Medulla oblongata (tissue), 1 donor: ENCODE data around the gene EHD2.
A peak's percentile ranks its signal among the peaks of the same experiment; 100 is the strongest.

ENCODE experiments used
- DNase-seq: peaks from one replicate; pipeline ENCODE4 v3.0.0-alpha.2; 2015; ENCODE audit errors: extremely low spot score

EHD2 gene

GRCh38 chr19:47691090-47691489 lies 22.1 kb upstream of the EHD2 start:
- no peak for DNase-seq

DNA sequence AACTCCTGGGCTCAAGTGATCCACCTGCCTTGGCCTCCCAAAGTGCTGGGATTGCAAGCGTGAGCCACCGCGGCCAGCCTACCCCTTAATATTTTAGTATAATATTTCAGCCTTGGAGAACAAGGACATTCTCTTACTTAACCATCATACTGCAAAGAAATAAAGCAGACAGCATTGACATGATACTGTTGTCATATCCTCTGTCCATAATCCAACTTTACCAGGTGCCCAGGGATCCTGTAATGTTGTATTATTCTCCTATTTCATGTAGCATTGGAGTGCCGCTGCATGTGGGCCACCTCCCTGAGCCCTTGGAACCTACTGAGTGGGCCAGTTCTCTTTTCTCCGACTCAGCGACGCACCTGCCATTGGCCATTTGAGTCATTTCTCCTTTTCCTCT lies 21.4 kb upstream of the EHD2 start:
- DNase-seq: no peak

GRCh38 chr19:47693489-47693888 lies 19.7 kb upstream of the EHD2 start:
- no peak for DNase-seq

DNA sequence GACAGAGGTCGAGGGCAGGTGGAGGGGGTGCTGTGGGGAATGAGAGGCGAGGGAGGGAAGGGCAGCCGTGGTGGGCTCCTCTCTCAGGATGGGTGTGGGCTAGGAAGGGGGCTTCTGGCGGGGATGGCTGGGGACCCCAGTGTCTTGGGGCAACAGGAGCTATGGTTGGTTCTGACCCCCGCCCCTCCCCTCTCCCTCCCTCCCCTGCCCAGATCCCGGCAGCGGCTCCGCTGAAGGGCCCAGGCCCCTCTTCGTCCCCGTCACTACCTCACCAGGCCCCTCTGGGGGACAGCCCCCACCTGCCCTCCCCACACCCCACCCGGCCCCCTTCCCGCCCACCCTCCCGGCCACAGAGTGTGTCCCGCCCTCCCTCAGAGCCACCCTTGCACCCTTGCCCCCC lies 19.3 kb upstream of the EHD2 start:
- DNase-seq: no peak

DNA sequence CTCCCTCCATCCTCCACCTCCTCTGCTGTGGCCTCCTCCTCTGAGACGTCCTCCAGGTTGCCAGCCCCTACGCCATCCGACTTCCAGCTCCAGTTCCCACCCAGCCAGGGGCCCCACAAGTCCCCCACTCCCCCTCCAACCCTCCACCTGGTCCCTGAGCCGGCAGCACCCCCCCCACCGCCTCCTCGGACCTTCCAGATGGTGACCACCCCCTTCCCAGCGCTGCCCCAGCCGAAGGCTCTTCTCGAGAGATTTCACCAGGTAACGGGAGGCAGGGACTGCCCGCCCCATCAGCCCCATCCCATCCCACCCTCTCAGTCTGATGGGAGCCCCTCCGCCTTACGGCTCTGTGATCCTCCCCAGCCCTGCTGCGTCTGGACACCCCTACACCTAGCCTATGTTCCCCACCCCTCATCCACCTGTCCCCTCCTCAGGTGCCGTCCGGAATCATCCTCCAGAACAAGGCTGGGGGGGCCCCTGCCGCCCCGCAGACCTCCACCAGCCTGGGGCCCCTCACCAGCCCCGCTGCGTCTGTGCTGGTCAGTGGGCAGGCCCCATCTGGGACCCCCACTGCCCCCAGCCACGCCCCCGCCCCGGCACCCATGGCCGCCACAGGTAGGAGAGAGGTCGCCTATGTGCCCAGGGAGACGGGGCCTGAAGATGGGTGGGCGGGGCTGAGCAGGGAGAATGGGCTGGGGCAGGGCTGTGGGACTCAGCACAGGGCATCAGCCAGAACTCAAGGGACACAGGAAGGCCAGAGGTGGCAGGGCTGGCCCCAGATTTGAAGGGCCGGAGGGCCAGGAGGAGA lies 18.6 kb upstream of the EHD2 start:
- DNase-seq: no peak

DNA sequence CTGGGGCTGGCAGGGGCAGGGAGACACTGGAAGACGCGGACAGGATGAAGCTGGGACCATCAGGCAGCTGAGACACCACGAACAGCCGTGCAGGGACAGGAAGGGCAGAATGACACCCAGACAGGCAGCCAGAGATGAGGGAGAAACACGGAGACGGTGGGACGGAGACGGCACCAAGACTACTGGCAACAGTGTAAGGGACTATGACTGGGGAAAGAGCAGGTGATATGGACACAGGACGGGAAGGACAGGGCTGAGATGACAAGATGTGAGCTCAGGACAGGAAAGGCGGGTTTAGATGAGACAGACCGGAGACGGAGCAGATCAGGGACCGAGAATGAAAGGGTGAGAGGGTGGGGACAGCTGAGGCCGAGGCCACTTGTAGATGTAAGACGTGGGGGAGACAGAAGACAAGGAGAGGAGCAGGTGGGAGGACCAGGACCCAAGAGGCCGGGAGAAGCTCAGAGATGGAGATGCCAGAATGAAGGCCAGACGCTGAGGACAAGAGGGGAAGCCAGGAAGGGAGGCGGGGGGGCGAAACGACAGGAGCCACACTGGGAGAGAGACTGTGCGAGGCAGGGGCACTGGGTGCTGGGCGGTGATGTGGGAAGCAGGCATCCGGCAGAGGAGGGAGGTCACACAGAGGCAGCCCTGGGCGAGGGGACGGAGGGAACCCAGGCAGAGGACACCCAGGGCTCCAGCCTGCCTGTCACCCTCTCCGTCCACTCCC lies 17.5 kb upstream of the EHD2 start:
- no peak for DNase-seq

- no peak for DNase-seq
These were observed 16.6 kb upstream of the EHD2 start for GRCh38 chr19:47696635-47697034.

DNA sequence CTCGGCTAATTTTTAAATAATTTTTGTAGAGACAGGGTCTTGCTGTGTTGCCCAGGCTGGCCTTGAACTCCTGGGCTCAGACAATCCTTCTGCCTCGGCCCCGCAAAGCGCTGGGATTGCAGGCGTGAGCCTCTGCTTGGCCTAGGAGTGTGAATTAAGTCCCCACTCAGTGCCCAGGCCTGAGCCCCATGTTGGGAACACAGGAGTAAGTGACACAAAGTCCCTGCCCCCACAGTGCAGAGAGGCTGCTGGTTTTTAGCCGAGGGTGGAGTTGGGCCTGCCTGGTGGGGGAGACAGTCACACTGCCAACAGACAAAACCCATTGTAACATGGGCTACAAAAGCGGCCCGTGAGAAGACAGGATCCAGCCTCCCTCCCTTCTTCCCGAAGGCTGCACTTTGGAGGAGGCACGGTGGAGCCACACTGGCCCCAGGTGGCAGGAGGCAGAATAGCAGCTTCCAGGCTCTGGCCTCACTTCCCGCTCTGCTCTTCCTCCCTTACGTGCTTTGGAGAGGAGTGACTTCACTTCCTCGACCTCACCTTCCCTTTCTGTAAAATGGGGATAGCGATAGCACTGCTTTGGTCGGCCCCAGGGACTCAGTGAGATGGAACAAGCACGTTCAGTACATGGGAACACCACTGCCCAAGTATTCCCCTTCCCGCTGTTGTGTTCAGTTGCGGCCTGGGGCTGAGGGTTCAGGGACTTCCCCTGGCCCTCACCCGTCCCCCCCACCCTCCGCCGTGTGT lies 15.2 kb upstream of the EHD2 start:
- peak; percentile 93 for DNase-seq

- no peak for DNase-seq
These were observed 14.4 kb upstream of the EHD2 start for GRCh38 chr19:47698631-47699359.

DNA sequence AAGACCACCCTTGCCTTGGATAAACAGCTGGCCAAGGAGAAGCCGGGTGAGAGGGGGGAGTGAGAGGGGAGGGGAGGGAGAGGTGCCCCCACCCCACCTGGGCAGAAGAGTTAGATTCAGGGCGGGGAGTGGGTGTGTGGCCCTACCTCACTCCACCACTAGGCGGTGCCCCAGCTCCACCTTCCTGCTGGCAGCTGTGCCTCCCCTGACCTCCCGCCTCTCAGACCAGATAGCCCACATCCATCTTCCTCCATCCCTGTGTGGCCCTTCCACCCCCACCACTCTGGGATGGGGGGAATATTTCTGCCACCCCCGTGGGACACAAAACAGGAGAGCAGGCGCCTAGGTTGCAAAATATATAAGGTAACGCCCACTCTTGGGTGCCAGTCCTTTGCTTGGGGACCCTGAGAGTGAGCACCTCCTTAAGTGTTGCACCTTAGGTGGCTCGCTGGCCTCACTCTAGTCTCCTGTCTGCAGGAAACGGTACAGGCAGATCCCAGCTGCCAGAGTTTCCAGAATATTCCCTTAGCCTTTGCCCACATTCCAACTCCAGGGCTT lies 13.8 kb upstream of the EHD2 start:
- peak; percentile 8 for DNase-seq

DNA sequence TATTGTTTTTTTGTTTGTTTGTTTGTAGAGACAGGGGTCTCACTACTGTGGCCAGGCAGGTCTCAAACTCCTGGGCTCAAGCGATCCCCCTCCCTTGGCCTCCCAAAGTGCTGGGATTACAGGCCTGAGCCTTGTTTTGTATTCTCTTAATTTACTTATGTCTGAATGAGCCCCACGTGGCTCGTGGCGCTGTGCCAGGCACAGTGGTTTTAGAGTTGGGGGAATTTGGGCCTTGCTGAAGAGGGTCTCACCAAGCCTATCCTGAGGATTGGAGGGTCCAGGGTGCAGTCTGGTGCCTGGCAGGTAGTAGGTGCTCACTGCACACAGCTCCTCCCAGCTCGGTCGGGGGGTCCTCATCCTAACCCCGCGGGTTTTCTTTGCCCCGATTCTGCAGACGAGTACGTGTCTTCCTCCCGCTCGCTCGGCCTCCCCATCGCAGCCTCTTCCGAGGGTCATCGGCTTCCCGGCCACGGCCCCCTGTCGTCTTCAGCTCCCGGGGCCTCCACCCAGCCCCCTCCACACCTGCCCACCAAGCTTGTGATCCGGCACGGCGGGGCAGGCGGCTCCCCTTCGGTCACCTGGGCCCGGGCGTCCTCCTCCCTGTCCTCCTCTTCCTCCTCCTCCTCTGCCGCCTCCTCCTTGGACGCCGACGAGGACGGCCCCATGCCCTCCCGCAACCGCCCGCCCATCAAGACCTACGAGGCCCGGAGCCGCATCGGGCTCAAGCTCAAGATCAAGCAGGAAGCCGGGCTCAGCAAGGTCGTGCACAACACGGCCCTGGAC lies 12.1 kb upstream of the EHD2 start:
- no peak for DNase-seq

GRCh38 chr19:47701717-47702552 lies 11.3 kb upstream of the EHD2 start:
- DNase-seq: no peak

DNA sequence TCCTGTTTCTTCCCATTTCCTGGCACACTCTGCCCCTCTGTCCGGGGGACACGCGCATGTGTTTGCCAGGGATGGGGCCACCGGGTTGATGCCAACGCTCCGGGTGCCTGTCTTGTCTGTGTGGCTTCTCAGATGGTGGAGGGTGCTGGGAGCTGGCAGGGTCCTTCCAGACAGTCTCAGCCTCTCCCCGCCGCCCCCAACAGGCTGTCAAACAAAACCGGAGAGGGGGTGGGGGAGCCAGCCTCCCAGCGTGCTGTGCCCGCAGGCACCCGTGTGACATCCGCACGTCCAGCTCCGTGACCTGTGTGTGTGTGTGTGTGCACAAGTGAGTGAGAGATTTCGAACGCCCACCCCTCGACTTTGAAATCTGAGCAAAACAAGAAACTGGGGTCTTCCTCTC lies 10.6 kb upstream of the EHD2 start:
- no peak for DNase-seq

DNA sequence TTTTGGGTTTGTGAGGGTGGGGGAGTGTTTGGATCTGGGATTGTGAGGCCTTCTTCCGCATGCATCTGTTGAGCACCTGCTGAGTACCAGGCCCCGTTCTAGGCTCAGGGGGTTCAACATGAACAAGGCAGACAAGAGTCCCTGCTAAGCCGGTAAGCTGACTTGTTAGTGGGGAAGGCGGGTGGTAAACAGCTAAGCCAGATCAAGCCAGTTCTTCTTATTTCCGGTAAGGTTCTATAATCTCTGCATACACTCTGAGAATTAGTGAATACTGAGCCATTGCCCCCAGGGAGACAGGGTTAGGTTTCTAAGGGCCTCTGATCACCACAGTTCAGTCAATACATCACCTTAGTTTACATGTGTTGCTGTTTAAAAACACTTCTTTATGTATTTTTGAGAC lies 9.9 kb upstream of the EHD2 start:
- no peak for DNase-seq

DNA sequence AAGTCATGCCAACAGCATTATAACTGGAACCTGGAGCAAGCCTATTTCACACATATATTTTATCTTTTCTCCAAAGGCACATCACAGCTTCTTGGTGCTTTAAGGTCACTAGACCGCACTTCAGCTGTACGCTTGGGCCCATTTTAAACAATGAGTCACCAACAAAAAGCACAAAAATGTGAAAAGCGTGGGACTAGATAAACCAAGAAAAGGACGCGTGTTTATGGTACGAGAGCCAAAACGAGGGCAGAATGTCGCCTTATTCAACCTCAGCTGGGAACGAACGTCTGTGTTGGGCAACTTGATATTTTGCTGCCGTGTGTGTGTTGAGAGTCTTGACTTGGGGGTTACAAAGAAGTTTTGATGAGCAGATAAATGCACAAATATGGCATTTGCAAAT lies 9.2 kb upstream of the EHD2 start:
- no peak for DNase-seq

- DNase-seq: no peak
These were observed 8.6 kb upstream of the EHD2 start for GRCh38 chr19:47704656-47705055.

DNA sequence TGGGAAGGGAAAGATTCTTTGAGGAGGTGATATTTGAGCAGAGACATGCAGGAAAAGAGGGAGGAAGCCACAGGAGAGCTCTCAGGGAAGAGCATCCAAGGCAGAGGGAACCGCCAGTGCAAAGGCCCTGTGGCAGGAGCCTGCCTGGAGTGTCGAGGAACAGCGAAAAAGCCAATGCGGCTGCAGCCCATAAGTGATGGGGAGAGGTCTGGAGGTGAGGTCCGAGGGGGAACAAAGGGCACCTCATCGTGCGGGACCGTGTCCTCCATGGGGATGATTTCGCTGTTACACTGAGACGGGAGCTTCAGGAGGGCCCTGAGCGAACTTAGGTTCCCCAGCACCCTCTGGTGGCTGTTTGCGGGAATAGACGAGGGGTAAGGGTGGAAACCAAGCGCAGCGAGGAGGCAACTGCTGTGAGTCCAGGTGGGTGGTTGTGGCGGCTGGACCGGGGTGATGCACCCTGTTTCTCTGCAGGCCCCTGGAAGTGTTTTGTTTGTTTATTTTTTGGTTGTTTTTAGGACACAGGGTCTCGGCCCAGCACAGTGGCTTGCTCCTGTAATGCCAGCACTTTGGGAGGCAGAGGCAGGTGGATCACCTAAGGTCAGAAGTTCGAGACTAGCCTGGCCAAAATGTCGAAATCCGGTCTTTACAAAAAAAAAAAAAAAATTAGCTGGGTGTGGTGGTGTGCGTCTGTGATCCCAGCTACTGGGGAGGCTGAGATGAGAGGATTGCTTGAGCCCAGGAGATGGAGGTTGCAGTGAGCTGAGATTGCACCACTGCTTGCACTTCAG lies 5.9 kb upstream of the EHD2 start:
- DNase-seq: peak; percentile 71

- DNase-seq: no peak
These were observed 1.5 kb upstream of the EHD2 start for GRCh38 chr19:47711652-47712242.

GRCh38 chr19:47714339-47714738 lies 1.1 kb downstream of the EHD2 start:
- no peak for DNase-seq
